GM23248 (cell line): ENCODE results near the gene HSD17B2. TPM values are rescaled to one million over a fixed set of nuclear protein-coding genes. Genes with fewer than 3 reads are reported as not detected.

Experiments used
- DNase-seq: peaks from one replicate; pipeline ENCODE4 v3.0.0-alpha.2; 2015
- H2AFZ ChIP-seq: fragments of 200-600 bp; sonication (generic); 2 replicates; pipeline ENCODE4 v1.6.1; 2016; ENCODE audit warnings: antibody characterized with exemption
- H3F3A ChIP-seq: fragments of 200-600 bp; sonication (generic); 2 replicates; pipeline ENCODE4 v1.6.1; 2016; ENCODE audit warnings: mild to moderate bottlenecking, antibody characterized with exemption, mixed run types; ENCODE audit not compliant: insufficient read depth
- H3K27ac ChIP-seq: fragments of 200-600 bp; sonication (generic); 2 replicates; pipeline ENCODE4 v1.5.1; 2016; ENCODE audit warnings: mild to moderate bottlenecking
- H3K27me3 ChIP-seq: fragments of 200-600 bp; sonication (generic); replicated peaks from 2 replicates; pipeline ENCODE4 v1.6.1; 2016; ENCODE audit warnings: mild to moderate bottlenecking; ENCODE audit not compliant: insufficient read depth
- H3K36me3 ChIP-seq: fragments of 200-600 bp; sonication (generic); 2 replicates; pipeline ENCODE4 v1.6.1; 2016; ENCODE audit warnings: low read depth, mild to moderate bottlenecking
- H3K4me1 ChIP-seq: fragments of 200-600 bp; sonication (generic); 2 replicates; pipeline ENCODE4 v1.6.1; 2016; ENCODE audit warnings: mild to moderate bottlenecking; ENCODE audit not compliant: insufficient read depth
- H3K4me2 ChIP-seq: fragments of 200-600 bp; sonication (generic); one replicate; pipeline ENCODE4 v1.6.1; 2016; ENCODE audit warnings: mild to moderate bottlenecking; ENCODE audit not compliant: unreplicated experiment
- H3K4me3 ChIP-seq: fragments of 200-600 bp; sonication (generic); 2 replicates; pipeline ENCODE4 v1.5.1; 2016; ENCODE audit warnings: mild to moderate bottlenecking
- H3K79me2 ChIP-seq: fragments of 200-600 bp; sonication (generic); 2 replicates; pipeline ENCODE4 v1.6.1; 2016; ENCODE audit warnings: mild to moderate bottlenecking; ENCODE audit not compliant: insufficient read depth
- H3K9ac ChIP-seq: fragments of 200-600 bp; sonication (generic); 2 replicates; pipeline ENCODE4 v1.6.1; 2016; ENCODE audit warnings: mild to moderate bottlenecking
- H3K9me2 ChIP-seq: fragments of 200-600 bp; sonication (generic); 2 replicates; pipeline ENCODE4 v1.6.1; 2016; ENCODE audit warnings: mixed run types, mild to moderate bottlenecking, moderate library complexity; ENCODE audit not compliant: insufficient read depth
- H3K9me3 ChIP-seq: fragments of 200-600 bp; sonication (generic); one replicate; pipeline ENCODE4 v1.6.1; 2017; ENCODE audit warnings: low read depth
- H4K20me1 ChIP-seq: fragments of 200-600 bp; sonication (generic); 2 replicates; pipeline ENCODE4 v1.6.0; 2016; ENCODE audit not compliant: insufficient read depth
- EZH2 ChIP-seq: fragments of 200-600 bp; sonication (generic); IDR thresholded peaks from 2 replicates; pipeline ENCODE4 v1.6.1; 2018; ENCODE audit warnings: antibody characterized with exemption, mild to moderate bottlenecking; ENCODE audit not compliant: insufficient read depth, poor library complexity, severe bottlenecking
- EZH2phosphoT487 ChIP-seq: fragments of 200-600 bp; sonication (generic); IDR thresholded peaks from 2 replicates; pipeline ENCODE4 v1.6.1; 2018; ENCODE audit warnings: antibody characterized with exemption, moderate library complexity, mild to moderate bottlenecking, low read depth; ENCODE audit not compliant: insufficient read depth
- WGBS, 2 experiments: methylation state at CpG; one replicate each; pipeline ENCODE4 v1.1.6; 2015 to 2017; ENCODE audit warnings: low lambda C conversion rate in 2 of 2, low coverage in 1 of 2; ENCODE audit errors: missing lambda C conversion rate in 2 of 2; 5-methylcytosine and 5-hydroxymethylcytosine counted together
- in situ Hi-C: fragments of 300-500 bp; cut with MboI; formaldehyde crosslinking; loops from 2 replicates; pipeline ENCODE4 v1.15.0; 2020
- polyA plus RNA-seq: library from polyadenylated mRNA; unstranded; fragments of >200 nt; fragmentation: Nextera tagmentation; extraction: Ambion mirVana; gene quantifications from 2 replicates; pipeline ENCODE4 v1.2.1, GENCODE V29; 2016
- total RNA-seq: library from RNA; depleted of rRNA; stranded (reverse); fragments of >200 nt; shearing (Covaris generic); gene quantifications from 2 replicates; pipeline ENCODE4 v1.2.3, GENCODE V29; 2014; rRNA removed

HSD17B2 gene, protein sequence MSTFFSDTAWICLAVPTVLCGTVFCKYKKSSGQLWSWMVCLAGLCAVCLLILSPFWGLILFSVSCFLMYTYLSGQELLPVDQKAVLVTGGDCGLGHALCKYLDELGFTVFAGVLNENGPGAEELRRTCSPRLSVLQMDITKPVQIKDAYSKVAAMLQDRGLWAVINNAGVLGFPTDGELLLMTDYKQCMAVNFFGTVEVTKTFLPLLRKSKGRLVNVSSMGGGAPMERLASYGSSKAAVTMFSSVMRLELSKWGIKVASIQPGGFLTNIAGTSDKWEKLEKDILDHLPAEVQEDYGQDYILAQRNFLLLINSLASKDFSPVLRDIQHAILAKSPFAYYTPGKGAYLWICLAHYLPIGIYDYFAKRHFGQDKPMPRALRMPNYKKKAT
- total RNA-seq = not detected in 2 replicates
- 0.39 TPM in 1 of 2 replicates, not detected in the other for polyA plus RNA-seq

- no peaks in the 10 kb centered on the region for H3K9me2 ChIP-seq
- 72 to 77% methylated on average over 6 of the region's 6 CpGs for WGBS, 2 experiments
- no peaks in the 10 kb centered on the region for H3K9me3 ChIP-seq
- H3K79me2 ChIP-seq = no peaks in the 10 kb centered on the region
- in situ Hi-C loops = loop anchor here (5.0 kb wide), 1 partner anchor 192 kb away; no protein-coding TSS in a partner anchor
- peak within 1 kb of the TSS; percentile 2 for H3K4me2 ChIP-seq
- H3K27me3 ChIP-seq = no peaks in the 10 kb centered on the region
- no peaks in the 10 kb centered on the region for H3K36me3 ChIP-seq
- no peak within 1 kb of the TSS for H3K4me3 ChIP-seq
- H3K9ac ChIP-seq = no peak within 1 kb of the TSS
- H4K20me1 ChIP-seq = no peaks in the 10 kb centered on the region
- peaks cover 18% of the 10 kb centered on the region for H3K4me1 ChIP-seq
- H3K27ac ChIP-seq = no peak within 1 kb of the TSS
- TF ChIP-seq EZH2phosphoT487 (no peak), EZH2 (no peak)
- H3F3A ChIP-seq = no peaks in the 10 kb centered on the region
- peak; percentile 33 for DNase-seq
- H2AFZ ChIP-seq = no peak within 1 kb of the TSS
Measured at GRCh38 chr16:82034981-82035612, at the start of gene HSD17B2. TSS of gene HSD17B2 (plus strand) at chr16:82035253. CDS start at chr16:82035425, 172 bp downstream.

DNA sequence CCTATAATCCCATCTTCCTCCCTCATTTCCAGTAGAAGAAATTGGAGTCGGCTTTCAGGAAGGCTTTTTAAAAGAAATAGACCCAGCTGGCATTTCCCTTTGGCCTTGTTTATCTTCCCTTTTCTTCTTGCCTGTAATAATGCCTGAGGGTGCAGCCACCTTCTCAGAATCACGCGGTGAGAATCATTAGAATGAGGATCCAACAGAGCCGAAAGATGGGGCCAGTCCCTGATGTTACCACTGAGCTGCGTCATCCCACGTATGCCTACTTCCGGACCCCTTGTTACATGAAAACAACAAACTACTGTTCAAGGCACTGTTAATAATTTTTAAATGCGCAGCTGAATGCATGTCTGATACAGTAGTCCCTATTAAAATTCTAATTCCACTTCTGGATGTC lies 47.9 kb upstream of the HSD17B2 start:
- H2AFZ ChIP-seq = no peak overlapping the region
- in situ Hi-C loops = no loop called here

GRCh38 chr16:81987706-81988105 lies 47.3 kb upstream of the HSD17B2 start:
- in situ Hi-C loops = no loop called here

More for the DNA sequence above, 47.9 kb upstream of the HSD17B2 start:
- Histone ChIP-seq H3K4me2 (no peak overlapping the region), H3K9me3 (no peaks in the 10 kb centered on the region), H3K9me2 (no peaks in the 10 kb centered on the region), H3K36me3 (no peaks in the 10 kb centered on the region), H4K20me1 (no peaks in the 10 kb centered on the region), H3K9ac (no peak overlapping the region), H3K27ac (no peak overlapping the region), H3K4me3 (no peak overlapping the region), H3K79me2 (no peaks in the 10 kb centered on the region), H3K27me3 (0 out of 2 replicates have a peak, but pooled peaks cover 4% of the 10 kb centered on the region), H3K4me1 (no peaks in the 10 kb centered on the region), H3F3A (no peaks in the 10 kb centered on the region)
- no peak for TF ChIP-seq EZH2
- TF ChIP-seq EZH2phosphoT487 = no peak
- whole genome bisulfite sequencing, 2 experiments = 69 to 72% methylated on average over 8 of the region's 8 CpGs
- no peak for DNase-seq

DNA sequence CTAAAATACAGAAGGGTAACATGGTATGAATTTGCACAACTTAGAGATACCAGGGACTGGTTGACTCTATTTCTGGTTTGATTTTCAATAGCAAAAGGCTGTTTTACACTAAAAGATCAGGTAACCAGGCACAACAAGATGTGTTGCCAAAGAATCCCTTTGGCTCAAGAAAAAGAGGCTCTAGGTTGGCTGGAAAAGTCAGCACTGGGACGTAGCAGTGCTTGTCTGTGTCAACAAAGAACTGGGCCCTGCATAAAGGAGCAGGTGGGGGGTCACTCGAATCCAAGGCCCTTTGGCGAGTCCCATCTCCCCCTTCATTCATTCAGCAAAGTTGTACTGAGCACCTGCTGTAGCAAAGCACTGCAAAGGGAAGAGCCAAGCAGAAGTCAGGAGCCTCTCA lies 42.2 kb upstream of the HSD17B2 start:
- Histone ChIP-seq H3K27ac (no peak overlapping the region), H3K9me3 (no peaks in the 10 kb centered on the region), H3K9me2 (no peaks in the 10 kb centered on the region), H3K9ac (no peak overlapping the region), H3K79me2 (no peaks in the 10 kb centered on the region), H3K4me2 (no peak overlapping the region), H4K20me1 (no peaks in the 10 kb centered on the region), H3K27me3 (no peaks in the 10 kb centered on the region), H3K4me1 (peaks cover 13% of the 10 kb centered on the region), H3K36me3 (no peaks in the 10 kb centered on the region), H3F3A (peaks cover 14% of the 10 kb centered on the region), H3K4me3 (no peak overlapping the region), H2AFZ (no peak overlapping the region)
- WGBS, 2 experiments = 59 to 61% methylated on average over 3 of the region's 3 CpGs
- in situ Hi-C loops = no loop called here
- TF ChIP-seq EZH2phosphoT487 (no peak), EZH2 (no peak)
- DNase-seq = no peak

More at GRCh38 chr16:81987706-81988105, 47.3 kb upstream of the HSD17B2 start:
- no peaks in the 10 kb centered on the region for H3K36me3 ChIP-seq
- no peaks in the 10 kb centered on the region for H3K9me2 ChIP-seq
- no peaks in the 10 kb centered on the region for H3K9me3 ChIP-seq
- no peaks in the 10 kb centered on the region for H4K20me1 ChIP-seq
- no peaks in the 10 kb centered on the region for H3F3A ChIP-seq
- H3K27ac ChIP-seq = no peak overlapping the region
- H3K4me1 ChIP-seq = no peaks in the 10 kb centered on the region
- no peak for TF ChIP-seq EZH2
- TF ChIP-seq EZH2phosphoT487 = no peak
- H3K27me3 ChIP-seq = 0 out of 2 replicates have a peak, but pooled peaks cover 4% of the 10 kb centered on the region
- H3K79me2 ChIP-seq = no peaks in the 10 kb centered on the region
- H2AFZ ChIP-seq = no peak overlapping the region
- no peak for DNase-seq
- no peak overlapping the region for H3K4me3 ChIP-seq
- no peak overlapping the region for H3K4me2 ChIP-seq
- 57 to 69% methylated on average over 5 of the region's 5 CpGs for WGBS, 2 experiments
- no peak overlapping the region for H3K9ac ChIP-seq
